ENCODE measurements around the gene NCOA1. TPM values are rescaled to one million over a fixed set of nuclear protein-coding genes. Genes with fewer than 3 reads are reported as not detected.

Gene NCOA1
- total and polyA plus RNA-seq, 2 donors (not counting 3 experiments of a cell fraction or from before 2014, with no cell fraction given) = 11.4 to 14.1 TPM

GRCh38 chr2:24453379-24454073 is 37.5 kb upstream of the NCOA1 start:
- DNase-seq (ENCODE audit: low read depth, low spot score) (no peak), FAIRE-seq (no peak)
- BruUV-seq (replicated peaks) = no TSS peak
- TF ChIP-seq POLR2A (IDR thresholded peaks at IDR 0.05; ENCODE audit: low read depth, low read length) (no peak), MAX (IDR thresholded peaks at IDR 0.05; ENCODE audit: insufficient read depth, insufficient read length) (no peak), MYC (IDR thresholded peaks at IDR 0.05; ENCODE audit: low read depth, low read length) (no peak), FOS (IDR thresholded peaks at IDR 0.05; ENCODE audit: borderline replicate concordance, insufficient read depth, low read length) (no peak), EZH2 (IDR thresholded peaks at IDR 0.05; ENCODE audit: borderline replicate concordance, low read depth, low read length, severe bottlenecking) (no peak)
- H3K4me2 ChIP-seq (ENCODE audit: insufficient read depth, low read length) = no peak overlapping the region
- dilution Hi-C loops (cut with MboI; ENCODE audit: extremely low pct_ligation_motif_present, low sequenced_read_pairs) (no loop called here), intact Hi-C loops (cut with micrococcal nuclease) (no loop called here)
- POLR2A ChIA-PET = no interaction called here
- no peak overlapping the region for H3K4me3 ChIP-seq (replicated peaks in 1 of 3; ENCODE audit: insufficient read depth in 1 of 3, low read depth in 1 of 3, low read length in 3 of 3)
- H3K4me1 ChIP-seq (ENCODE audit: control insufficient read depth, extremely low read depth, insufficient read depth, low read length) = no peaks in the 10 kb centered on the region
- no peaks in the 10 kb centered on the region for H3K79me2 ChIP-seq (ENCODE audit: control insufficient read depth, insufficient read depth, low read length)
- no peaks in the 10 kb centered on the region for H4K20me1 ChIP-seq (replicated peaks; ENCODE audit: control insufficient read depth, extremely low read depth, insufficient read depth, low read length)
- H3K36me3 ChIP-seq (ENCODE audit: control insufficient read depth in 2 of 2, extremely low read depth in 1 of 2, insufficient read depth in 2 of 2, low read length in 2 of 2) = no peaks in the 10 kb centered on the region
- H3K9me3 ChIP-seq (replicated peaks; ENCODE audit: control insufficient read depth, insufficient read depth, low read length) = no peaks in the 10 kb centered on the region
- H3K9me1 ChIP-seq (replicated peaks; ENCODE audit: control insufficient read depth, extremely low read depth, insufficient read depth, low read length) = no peaks in the 10 kb centered on the region
- no peak overlapping the region for H3K9ac ChIP-seq (replicated peaks; ENCODE audit: extremely low read depth, insufficient read depth, low read length)
- H2AFZ ChIP-seq (ENCODE audit: low read depth, low read length) = no peak overlapping the region
- H3K27me3 ChIP-seq (ENCODE audit: control insufficient read depth in 2 of 2, insufficient read depth in 2 of 2, low read length in 2 of 2) = peaks cover 0 to 5% of the 10 kb centered on the region in 2 experiments
- CTCF ChIA-PET = interaction anchor here (0.6 to 0.9 kb wide), 3 partner anchors 11 to 31 kb away, joined by 3 to 4 read pairs (median 3); no protein-coding TSS in a partner anchor
- no peak overlapping the region for H3K27ac ChIP-seq (ENCODE audit: insufficient read depth, low read depth, low read length)

- H3K4me3 ChIP-seq (replicated peaks in 1 of 3; ENCODE audit: insufficient read depth in 1 of 3, low read depth in 1 of 3, low read length in 3 of 3) = no peak overlapping the region
- ChIA-PET CTCF (interaction anchor here (0.8 to 0.9 kb wide), 2 partner anchors 13 to 32 kb away, joined by 3 to 4 read pairs; no protein-coding TSS in a partner anchor), POLR2A (no interaction called here)
- intact Hi-C loops (cut with micrococcal nuclease) (no loop called here), dilution Hi-C loops (cut with MboI; ENCODE audit: extremely low pct_ligation_motif_present, low sequenced_read_pairs) (no loop called here)
- H3K9me3 ChIP-seq (replicated peaks; ENCODE audit: control insufficient read depth, insufficient read depth, low read length) = no peaks in the 10 kb centered on the region
- no peaks in the 10 kb centered on the region for H4K20me1 ChIP-seq (replicated peaks; ENCODE audit: control insufficient read depth, extremely low read depth, insufficient read depth, low read length)
- H3K79me2 ChIP-seq (ENCODE audit: control insufficient read depth, insufficient read depth, low read length) = no peaks in the 10 kb centered on the region
- H3K9ac ChIP-seq (replicated peaks; ENCODE audit: extremely low read depth, insufficient read depth, low read length) = no peak overlapping the region
- H3K4me2 ChIP-seq (ENCODE audit: insufficient read depth, low read length) = no peak overlapping the region
- no TSS peak for BruUV-seq (replicated peaks)
- peaks cover 0 to 8% of the 10 kb centered on the region in 2 experiments for H3K27me3 ChIP-seq (ENCODE audit: control insufficient read depth in 2 of 2, insufficient read depth in 2 of 2, low read length in 2 of 2)
- TF ChIP-seq CTCF (IDR thresholded peaks at IDR 0.05; ENCODE audit: extremely low read depth in 1 of 2, insufficient read depth in 1 of 2, low read depth in 1 of 2, low read length in 2 of 2) = no peak
- FAIRE-seq (no peak), DNase-seq (ENCODE audit: low read depth, low spot score) (no peak)
- H3K4me1 ChIP-seq (ENCODE audit: control insufficient read depth, extremely low read depth, insufficient read depth, low read length) = no peaks in the 10 kb centered on the region
- no peak overlapping the region for H2AFZ ChIP-seq (ENCODE audit: low read depth, low read length)
- no peaks in the 10 kb centered on the region for H3K9me1 ChIP-seq (replicated peaks; ENCODE audit: control insufficient read depth, extremely low read depth, insufficient read depth, low read length)
- H3K27ac ChIP-seq (ENCODE audit: insufficient read depth, low read depth, low read length) = no peak overlapping the region
- H3K36me3 ChIP-seq (ENCODE audit: control insufficient read depth in 2 of 2, extremely low read depth in 1 of 2, insufficient read depth in 2 of 2, low read length in 2 of 2) = no peaks in the 10 kb centered on the region
These were observed 36.8 kb upstream of the NCOA1 start for GRCh38 chr2:24454294-24454693.

All from endothelial cell of umbilical vein (primary cell).